Measurements from ENCODE around the gene MFAP4.
"Not testable (repeated sequence)": the region's sequence is repeated elsewhere in the genome, so short reads cannot be mapped to it uniquely, and the experiment has no call there.

The MFAP4 gene

DNA sequence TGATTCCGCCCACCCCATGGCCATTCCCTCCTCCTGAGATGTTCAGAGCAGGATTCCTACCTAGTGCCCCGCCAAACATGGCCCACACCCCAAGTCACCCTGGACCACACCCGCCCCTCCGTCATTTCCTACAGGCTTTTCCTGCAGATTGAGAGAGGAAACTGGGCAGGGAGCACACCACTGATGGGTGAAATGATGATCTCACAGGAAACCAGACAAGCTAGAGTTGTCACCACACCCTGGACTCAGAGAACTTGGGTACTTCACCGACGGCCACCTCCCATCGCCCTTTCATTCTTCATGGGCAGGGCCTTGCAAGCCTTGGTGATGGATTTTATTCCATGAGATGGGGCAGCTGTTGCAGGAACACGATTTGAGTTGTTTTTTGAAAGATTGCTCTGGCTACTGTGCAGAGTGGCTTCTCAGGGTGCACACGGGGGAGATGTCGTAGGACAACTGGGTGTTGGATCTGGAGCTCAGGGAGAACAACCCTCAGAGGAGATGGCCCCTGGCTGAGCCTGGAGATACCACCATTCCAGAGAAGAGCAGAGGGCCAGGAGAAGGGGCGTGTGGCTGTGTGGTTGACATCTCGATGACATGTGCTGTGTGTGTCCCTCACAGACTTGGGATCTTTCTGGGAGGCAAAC, 17.0 kb downstream of the MFAP4 start:
- peak; percentile 22 for DNase-seq

DNA sequence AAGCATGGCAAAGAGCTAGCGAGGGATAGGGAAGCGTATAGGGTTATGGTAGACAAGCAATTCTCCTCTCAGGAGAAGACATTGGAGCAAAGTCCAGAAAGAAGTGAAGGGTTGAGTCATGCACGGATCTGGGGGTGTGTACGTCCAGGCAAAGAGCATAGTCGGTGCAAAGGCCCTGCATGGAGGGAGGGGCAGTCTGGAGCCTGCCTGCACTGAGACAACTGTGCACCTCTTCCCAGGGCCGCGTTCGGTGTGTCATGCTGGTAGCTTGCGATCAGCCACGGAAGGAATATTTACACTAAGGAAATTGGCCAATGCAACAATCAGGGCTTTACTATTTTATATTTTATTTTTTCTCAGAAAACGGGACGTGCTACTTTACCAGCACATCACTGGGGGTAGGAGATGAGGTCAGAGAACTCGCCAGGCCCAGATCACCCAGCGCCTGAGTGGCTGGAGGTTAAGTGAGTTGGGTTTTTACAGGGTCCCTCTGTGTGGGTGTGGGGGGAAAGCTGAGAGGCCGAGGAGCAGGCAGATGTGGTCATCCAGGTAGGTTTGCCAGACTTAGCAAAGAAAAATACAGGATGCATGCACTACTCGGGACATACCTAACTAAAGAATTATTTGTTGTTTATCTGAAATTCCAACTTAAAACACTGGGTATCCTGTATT, 17.7 kb downstream of the MFAP4 start:
- DNase-seq, result no peak

DNA sequence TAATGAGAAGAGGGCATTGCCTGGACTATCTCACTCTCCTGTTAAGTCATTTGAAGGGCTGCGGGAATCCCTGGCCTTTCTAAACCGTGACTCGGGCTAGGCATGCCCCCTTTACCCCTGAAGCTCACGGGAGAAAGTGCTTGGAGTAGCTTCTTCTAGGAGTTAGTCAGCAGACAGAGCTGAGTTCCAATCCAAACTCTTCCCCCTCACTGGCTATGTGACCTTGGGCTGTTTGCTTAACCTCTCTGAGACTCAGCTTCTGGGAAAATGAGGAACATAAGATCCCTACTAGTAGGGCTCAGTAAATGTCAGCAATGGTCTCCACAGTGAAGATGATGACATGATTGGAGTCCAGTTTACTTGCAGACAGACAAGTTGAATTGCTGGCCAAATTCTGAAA, 18.8 kb downstream of the MFAP4 start:
- DNase-seq, result no peak

DNA sequence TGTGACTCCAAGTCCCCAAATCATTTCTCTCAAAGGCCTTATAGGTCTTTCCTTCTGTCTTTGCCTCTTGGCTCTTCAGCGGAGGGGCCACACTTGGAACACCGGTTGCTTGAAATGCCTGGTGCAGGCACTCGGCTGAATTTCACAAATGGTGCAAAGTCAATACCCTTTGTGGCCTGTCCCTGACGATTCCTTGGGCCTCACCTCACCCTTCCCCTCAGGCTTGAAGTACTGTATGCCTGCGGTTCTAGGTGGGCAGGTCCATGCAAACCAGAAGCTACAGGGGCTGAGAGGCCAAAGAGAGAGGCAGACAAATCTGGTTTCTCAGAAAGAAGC, 20.4 kb downstream of the MFAP4 start:
- DNase-seq, result no peak

DNA sequence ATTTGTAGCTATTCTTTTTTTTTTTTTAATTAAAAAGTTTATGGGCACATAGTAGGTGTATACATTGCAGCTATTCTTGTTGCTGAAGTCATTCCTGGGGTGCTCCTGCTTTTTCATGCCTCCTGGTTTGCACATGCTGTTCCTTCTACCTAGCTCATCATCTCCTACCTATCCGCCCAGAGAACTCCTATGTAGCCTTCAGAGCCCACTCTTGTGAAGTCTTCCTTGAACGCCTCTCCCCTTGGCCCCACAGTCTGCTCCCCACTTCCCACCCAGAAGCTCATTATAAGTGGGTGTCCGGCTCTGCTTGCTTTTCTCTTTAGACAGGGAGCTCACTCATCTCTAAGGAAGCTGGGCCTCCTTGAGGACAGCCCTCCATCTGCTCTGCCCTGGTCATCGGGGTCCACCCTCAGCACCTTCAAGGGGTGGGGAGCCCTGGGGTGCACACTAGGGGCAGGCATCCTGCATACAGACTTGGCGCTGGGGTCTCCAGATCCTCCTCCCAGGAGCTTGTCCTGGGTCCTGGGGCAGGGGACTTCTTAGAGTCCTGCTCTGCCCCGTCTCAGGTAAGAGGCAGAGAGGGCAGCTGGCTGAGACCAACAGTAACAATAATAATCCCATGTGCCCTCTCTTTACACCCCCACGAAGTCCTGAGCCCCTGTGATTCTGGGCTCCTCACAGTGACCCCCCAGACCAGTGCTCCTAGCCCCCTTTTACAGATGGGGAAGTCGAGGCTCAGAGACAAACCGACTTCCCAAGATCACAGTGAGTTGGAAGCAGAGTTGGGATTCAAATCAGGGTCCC, 21.0 kb downstream of the MFAP4 start:
- DNase-seq, result no peak

DNA sequence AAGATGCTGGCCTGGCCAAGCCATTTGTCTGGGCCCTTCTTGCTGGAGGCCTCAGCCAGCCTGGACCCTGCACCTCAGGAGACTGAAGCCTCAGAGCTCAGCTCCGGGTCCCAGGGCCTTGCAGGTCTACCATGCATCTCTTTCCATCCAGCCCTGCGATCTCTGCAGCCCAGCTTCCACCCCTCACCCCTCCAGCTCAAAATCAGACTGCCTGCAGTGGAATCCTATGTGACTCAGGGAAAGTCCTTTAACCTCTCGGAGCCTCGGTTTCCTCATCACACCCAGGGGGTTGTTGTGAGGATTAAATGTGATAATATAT, 21.5 kb downstream of the MFAP4 start:
- no peak for DNase-seq

DNA sequence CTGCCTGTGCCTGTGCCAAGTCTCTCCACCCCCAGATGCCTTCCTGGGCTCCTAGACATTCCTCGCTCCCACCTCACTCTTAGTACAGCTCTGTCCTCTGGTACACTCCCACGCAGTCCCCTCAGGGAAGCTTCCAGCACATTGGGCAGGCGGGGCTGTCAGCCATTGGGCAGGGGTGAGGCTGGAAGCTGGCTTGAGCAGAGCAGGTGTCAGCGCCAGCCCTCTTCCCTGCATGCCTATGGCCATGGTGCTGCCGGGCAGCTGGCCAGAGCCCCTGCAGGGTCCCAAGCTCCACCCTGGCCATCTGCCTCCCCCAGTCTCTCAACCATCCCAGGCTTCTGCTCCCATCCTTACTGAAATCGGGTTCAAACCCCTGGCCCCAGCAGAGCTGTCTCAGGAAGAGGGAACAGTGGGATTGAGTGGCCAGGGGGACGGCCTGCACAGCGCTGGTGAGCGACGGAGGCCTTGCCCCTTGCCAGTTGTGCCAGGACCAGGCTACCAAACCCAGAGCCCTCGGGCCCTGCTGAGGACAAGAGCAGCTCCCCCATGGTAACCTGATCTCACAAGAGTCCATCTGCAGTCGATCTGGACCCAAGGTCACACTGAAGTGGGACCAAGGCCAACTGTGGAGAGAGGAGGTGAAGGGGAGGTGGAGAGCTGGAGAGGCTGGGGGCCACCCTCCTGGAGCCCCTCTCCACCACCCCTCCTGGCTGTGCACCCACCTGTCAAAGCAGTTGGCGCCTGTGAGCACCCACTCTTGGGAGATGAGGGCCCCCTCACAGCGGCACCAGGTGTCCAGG, 22.1 kb downstream of the MFAP4 start:
- DNase-seq, result no peak

DNA sequence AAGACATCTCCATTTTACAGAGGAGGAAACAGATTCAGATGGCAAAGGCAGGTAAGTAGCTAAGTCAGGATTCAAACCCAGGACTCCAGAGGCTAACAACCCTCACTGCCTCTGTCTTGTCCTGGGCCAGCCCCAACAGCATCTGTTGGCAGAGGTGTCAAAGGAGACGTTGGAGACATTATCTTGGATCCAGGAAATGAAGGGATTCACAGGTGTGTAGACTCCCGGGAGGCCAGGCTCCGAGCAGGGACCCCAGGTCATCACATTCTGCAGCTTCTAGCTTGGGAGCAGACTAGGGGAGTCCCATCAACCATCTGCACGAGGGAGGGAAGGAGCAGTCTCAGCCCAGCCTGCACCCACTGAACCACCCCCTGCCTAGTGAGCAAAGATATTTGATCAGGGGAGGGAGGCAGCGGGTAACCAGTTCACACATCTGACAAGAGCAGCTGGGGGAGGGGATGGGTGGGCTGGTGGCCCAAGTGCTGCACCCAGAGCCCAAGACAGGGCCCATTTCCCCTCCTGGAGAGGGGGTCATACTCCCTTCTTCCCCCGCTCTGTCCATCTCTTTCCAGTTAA, 23.4 kb downstream of the MFAP4 start:
- DNase-seq, result no peak

DNA sequence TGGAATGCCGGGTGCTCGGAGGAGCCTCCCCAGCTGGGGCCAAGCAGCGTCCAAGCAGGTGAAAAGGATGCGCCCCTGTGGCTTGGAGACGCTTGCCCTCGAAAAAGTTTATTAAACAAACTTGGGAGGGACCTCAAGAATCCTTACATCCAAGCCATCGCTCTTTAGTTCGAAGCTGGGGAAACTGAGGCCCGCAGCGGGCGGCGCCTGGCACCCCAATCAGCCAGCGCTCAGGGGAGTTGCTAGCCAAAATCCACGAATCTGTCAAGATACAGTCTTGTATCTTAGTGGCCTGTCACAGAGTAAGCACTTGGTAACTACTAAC, 23.9 kb downstream of the MFAP4 start:
- DNase-seq, result no peak

DNA sequence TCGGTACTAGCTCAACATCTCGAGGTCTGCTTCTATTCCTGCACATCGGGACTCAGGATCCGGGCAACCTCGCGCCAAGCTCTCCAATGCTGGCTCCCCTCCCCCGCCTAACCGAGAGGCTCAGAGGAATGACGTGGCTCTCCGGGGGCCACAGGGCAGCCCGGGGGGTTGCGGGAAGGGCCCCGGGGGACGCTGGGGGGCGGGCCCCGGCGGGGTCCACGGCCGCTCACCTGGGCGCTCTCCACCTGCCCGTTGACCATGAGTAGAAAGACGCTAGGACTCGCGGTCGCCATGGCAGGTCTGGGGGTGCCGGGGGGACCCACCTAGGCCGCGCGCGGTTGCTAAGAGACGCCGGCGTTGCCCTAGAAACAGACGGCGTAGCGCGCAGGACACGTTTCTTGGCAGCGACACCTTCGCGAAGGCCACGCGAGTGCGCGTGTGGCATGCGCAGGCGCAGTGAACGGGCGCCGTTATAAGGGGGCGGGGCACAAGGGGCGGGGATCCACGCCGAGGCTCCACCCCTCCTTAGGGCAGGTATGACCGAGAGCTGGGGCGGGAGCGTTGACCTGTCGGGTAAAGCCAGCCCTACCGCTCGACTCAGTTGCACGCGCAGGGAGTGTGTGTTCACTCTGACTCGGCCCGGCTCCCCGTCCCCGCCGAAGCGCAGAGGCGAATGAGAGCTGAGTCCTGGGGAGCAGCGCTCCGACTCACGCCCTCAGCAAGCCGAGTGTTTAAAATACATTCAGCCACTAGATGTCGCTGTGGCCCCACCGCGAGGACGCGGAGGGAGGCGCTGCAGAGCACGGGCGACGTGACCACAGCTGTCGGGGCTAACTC, 24.5 kb downstream of the MFAP4 start, which contains the start of gene B9D1:
TSS of gene B9D1 (minus strand) at position 447 of the 837 bp plus-strand sequence. CDS start at position 293, 154 bp downstream.
- peak; percentile 93 for DNase-seq

DNA sequence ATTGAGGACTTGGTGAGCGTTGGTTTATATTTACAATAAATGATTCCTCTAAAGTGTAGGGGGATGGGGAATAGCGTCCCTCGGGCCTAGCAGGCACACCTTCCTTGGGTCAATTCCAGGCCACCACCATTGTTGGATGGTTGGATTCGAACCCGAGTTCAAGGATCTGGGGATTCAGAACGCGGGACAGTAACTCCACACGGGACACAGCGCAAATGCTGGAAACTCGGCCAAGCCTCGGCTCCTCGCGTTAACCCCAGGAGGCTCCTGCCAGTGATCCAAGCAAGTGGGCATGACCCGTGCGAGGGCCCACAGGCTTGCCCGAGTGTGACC, 25.1 kb downstream of the MFAP4 start:
- no peak for DNase-seq

DNA sequence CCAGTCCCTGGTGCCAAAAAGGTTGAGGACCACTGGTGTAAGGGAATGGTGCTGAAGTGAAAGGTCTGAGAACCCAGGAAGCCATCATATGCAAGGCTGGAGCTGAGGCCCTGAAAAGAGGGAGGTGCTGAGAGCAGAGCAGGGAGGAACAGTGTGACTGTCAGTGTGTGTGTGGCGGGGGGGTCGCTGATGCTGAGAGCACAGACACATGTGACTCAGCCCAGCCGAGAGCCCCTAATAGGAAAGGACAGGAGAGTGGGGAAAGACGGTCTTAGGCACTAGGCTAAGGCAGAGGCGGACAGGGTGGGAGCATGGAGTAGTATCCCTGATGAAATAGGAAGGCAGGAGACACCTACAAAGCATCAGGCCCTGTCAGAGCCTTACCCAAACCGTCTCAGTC, 25.7 kb downstream of the MFAP4 start:
- DNase-seq, result no peak

DNA sequence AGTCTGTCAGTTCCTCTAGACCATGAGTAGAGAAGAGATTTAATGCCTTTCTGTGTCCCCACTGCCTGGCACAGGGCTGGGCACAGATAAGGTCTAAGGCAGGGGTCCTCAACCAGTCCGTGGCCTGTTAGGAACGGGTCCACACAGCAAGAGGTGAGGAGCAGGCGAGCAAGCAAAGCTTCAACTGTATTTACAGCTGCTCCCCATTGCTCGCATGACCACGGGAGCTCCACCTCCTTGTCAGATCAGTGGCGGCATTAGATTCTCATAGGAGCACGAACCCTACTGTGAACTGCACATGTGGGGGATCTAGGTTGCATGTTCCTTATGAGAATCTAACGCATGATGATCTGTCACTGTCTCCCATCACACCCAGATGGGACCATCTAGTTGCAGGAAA, 26.2 kb downstream of the MFAP4 start:
- DNase-seq, result no peak

DNA sequence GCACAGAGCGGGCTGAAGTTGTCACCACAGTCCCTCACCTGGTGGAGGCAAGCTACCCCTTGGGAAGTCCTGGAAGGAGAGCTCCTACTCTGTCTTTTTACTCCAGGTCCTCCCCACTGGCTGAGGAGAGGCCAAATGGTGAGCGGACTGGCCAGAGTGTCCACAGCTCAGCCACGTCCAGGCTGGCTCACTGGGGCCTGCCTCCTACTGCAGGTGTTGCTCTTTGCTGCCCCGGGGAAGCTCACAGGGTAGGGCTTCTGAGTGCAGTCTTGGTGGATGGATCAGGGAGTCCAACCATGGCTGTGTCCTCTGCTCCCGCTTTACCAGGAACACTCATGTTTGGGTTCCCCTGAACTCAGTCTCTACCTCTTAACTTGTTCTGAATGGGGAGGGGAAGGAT, 27.1 kb downstream of the MFAP4 start:
- DNase-seq, result no peak

DNA sequence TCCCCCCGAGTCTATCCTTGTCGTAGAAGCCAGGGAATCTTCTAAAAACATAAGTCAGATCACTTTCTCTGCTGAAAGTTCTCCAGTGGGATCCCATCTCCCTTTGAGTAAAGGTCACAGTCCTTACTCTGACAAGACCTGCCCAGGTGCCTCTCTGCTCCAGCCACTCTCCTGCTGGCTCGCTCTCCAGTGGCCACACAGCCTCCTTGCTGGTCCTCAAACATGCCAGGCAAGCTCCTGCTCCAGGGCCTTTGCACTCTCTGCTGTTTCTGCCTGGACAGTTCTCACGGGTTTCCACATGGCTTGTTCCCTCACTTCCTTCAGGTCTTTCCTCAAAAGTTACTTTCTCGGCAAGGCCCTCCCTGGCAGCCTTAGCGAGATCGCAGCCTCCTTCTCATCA, 27.8 kb downstream of the MFAP4 start:
- DNase-seq, result no peak

DNA sequence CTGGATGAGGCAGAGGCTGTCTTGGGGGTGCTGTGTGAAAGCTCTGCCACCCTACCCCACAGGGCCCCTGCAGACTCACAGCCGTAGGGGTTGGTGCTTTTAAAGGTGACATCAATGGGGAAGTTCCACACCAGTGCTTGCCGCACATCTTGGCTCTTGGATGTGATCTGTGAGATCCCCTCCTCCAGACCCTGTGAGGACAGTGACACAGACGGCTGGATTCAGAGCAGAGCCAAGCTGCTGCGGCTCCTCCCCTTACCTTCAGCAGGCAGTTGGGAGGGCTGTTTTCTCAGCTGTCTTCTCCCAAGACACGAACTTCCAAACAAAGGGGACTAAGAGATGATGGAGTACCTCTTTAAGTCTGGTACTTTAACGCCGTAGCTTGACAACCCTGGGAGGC, 29.2 kb downstream of the MFAP4 start:
- DNase-seq, result no peak

DNA sequence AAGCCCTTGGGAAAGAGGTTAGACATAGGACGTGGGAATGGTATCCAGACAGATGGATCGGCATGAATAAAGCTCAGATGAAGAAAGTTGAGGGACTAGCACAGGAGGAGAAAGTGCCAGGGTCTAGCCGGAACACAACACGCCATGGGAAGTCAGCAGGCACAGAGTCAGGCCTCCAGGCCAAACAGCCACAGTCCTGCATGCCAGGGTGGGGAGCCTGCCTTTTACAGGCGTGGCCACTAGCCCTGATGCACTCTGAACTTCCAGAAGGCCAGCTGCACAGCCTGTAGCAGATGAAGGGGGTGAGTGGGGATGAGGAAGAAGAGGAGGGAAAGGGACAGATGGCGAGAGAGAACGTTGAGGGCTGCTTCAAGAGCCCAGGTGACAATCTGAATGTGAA, 29.6 kb downstream of the MFAP4 start:
- no peak for DNase-seq

DNA sequence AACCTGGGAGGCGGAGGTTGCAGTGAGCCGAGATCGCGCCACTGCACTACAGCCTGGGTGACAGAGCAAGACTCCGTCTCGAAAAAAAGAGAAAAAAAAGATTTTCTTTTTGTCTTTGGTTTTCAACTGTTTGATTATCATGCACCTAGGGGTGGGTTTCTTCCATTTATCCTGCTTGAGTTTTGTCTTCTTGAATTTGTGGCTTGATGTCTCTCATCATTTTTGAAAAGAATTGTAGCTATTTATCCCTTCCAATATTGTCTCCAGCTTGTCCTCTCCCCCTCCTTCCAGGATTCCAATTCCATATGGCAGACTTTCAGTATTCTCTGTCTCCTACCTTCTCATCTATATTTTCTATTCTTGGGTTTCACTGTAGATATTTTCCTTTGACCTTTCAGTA, 32.2 kb downstream of the MFAP4 start:
- no peak for DNase-seq

DNA sequence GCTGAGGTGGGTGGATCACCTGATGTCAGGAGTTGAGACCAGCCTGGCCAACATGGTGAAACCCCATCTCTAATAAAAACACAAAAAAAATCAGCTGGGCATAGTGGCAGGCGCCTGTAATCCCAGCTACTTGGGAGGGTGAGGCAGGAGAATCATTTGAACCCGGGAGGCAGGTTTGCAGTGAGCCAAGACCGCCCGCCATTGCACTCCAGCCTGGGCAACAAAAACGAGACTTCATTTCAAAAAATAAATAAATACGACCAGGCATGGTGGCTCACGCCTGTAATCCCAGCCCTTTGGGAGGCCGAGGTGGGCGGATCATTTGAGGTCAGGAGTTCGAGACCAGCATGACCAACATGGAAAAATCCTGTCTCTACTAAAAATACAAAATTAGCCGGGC, 33.6 kb downstream of the MFAP4 start:
- DNase-seq, result not testable (repeated sequence)

DNA sequence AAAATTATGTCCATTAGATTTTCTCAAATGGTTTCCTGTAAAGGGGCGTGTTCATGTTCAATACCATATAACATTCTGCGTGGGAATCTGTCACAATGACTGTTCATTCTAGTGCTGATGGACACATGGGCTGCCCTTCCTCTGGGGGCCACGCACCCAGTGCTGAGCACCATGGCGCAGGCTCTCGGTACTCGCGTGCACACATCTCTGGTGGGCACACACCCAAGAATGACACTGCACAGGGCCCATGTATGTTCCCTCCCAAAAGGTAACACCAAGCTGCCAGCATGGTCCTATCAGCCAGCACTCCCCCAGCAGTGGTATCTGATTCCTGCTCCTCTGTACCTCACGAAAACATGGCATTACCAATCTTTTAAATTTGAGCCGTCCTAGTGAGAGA, 38.2 kb downstream of the MFAP4 start:
- DNase-seq, result no peak

DNA sequence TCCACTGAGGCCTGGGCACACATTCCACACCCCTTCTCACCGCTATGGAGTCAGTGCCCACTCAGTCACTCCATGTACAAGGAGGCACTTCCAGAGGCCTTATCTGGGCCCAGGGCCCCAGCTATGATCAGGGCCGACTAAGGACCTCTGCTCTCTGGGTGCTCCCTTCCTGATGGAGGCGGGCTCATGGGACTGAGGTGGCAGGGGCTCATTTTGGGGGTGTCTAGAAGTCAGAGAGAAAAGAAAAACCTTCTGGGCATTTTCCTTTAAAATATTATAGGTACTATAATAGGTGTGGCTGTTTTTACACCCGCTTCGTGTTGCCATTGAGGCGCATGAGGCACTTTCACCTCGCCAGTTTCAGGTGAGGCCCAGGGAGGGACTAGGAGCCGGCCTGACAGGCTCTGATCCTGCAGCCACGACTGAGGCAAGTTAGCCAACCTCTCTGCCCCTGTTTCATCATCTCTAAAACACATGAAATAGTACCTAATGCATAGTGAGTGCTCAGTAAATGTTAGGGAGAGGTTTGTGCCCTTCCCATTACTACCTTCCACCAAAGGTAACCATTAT, 38.8 kb downstream of the MFAP4 start:
- no peak for DNase-seq
